ENCODE measurements around the gene NKX2-1.

GRCh38 chr14:36508418-36509068 lies 11.5 kb downstream of the NKX2-1 start:
- TF ChIP-seq EZH2 (IDR thresholded peaks at IDR 0.05; ENCODE audit: borderline replicate concordance, low read depth, low read length, severe bottlenecking) (peak; percentile 55), CTCF (IDR thresholded peaks at IDR 0.05; ENCODE audit: extremely low read depth in 1 of 2, insufficient read depth in 1 of 2, low read depth in 1 of 2, low read length in 2 of 2) (no peak), POLR2AphosphoS5 (IDR thresholded peaks at IDR 0.05; ENCODE audit: insufficient read depth, low read depth, low read length) (no peak), MAX (IDR thresholded peaks at IDR 0.05; ENCODE audit: insufficient read depth, insufficient read length) (no peak), POLR2A (IDR thresholded peaks at IDR 0.05; ENCODE audit: low read depth, low read length) (no peak), MYC (IDR thresholded peaks at IDR 0.05; ENCODE audit: low read depth, low read length) (no peak)
